ENCODE results near the gene PHKA2. TPM values are rescaled to one million over a fixed set of nuclear protein-coding genes. Genes with fewer than 3 reads are reported as not detected.

Gene PHKA2
- total and polyA plus RNA-seq, 2 donors (not counting 1 experiment from before 2014, with no cell fraction given): 7.9 to 8.3 TPM

DNA sequence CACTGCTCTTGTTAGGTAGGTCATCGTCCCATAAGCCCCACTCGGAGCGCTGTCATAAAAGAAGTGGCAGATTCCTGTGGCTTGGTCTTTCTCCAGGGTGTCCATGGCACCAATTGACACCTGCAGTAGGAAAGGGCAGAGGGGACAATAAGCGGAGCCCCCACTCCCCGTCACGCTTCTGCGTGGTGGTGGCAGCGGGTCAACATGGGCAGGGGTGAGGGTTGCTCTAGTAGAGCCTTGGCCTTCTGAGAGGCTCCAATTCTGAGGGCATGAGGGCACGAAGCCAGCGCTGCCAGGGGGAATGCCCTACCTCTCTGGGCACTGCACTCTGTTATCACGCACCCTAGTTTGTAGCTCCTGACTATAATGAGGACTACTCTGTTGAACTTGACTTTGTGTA is 90.4 kb downstream of the PHKA2 start:
- no peak overlapping the region for H3K9ac ChIP-seq (ENCODE audit: insufficient read depth, low read length)
- no peak for DNase-seq (ENCODE audit: low read depth in 2 of 2)
- TF ChIP-seq, protein P1, sequence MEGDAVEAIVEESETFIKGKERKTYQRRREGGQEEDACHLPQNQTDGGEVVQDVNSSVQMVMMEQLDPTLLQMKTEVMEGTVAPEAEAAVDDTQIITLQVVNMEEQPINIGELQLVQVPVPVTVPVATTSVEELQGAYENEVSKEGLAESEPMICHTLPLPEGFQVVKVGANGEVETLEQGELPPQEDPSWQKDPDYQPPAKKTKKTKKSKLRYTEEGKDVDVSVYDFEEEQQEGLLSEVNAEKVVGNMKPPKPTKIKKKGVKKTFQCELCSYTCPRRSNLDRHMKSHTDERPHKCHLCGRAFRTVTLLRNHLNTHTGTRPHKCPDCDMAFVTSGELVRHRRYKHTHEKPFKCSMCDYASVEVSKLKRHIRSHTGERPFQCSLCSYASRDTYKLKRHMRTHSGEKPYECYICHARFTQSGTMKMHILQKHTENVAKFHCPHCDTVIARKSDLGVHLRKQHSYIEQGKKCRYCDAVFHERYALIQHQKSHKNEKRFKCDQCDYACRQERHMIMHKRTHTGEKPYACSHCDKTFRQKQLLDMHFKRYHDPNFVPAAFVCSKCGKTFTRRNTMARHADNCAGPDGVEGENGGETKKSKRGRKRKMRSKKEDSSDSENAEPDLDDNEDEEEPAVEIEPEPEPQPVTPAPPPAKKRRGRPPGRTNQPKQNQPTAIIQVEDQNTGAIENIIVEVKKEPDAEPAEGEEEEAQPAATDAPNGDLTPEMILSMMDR (conservative IDR thresholded peaks at IDR 0.05 in 1 of 2, IDR thresholded peaks at IDR 0.05 in 1 of 2; ENCODE audit: low read depth in 1 of 2, low read length in 2 of 2): no peak
- no peak for TF ChIP-seq EZH2 (IDR thresholded peaks at IDR 0.05; ENCODE audit: low read length, missing control alignments)
- H3K4me2 ChIP-seq (ENCODE audit: extremely low read depth, insufficient read depth, low read length): no peak overlapping the region
- no peak overlapping the region for H3K27ac ChIP-seq (ENCODE audit: insufficient read depth, low read length)
- H3K36me3 ChIP-seq (ENCODE audit: control insufficient read depth, insufficient read depth, low read length): no peaks in the 10 kb centered on the region
- no peak overlapping the region for H2AFZ ChIP-seq (ENCODE audit: low read length)
- peaks cover 4% of the 10 kb centered on the region for H3K4me1 ChIP-seq (ENCODE audit: control insufficient read depth, extremely low read depth, insufficient read depth, low read length)
- no peaks in the 10 kb centered on the region for H4K20me1 ChIP-seq (ENCODE audit: control insufficient read depth, extremely low read depth, insufficient read depth, low read length)
- no peaks in the 10 kb centered on the region for H3K27me3 ChIP-seq (ENCODE audit: control insufficient read depth, insufficient read depth, low read length)
- no peaks in the 10 kb centered on the region for H3K79me2 ChIP-seq (ENCODE audit: control insufficient read depth, insufficient read depth, low read length)
- H3K4me3 ChIP-seq (replicated peaks in 1 of 4; ENCODE audit: control extremely low read depth in 1 of 4, insufficient read depth in 1 of 4, low read depth in 3 of 4, low read length in 4 of 4): no peak overlapping the region
- H3K9me3 ChIP-seq (ENCODE audit: control insufficient read depth, insufficient read depth, low read depth, low read length): no peaks in the 10 kb centered on the region

DNA sequence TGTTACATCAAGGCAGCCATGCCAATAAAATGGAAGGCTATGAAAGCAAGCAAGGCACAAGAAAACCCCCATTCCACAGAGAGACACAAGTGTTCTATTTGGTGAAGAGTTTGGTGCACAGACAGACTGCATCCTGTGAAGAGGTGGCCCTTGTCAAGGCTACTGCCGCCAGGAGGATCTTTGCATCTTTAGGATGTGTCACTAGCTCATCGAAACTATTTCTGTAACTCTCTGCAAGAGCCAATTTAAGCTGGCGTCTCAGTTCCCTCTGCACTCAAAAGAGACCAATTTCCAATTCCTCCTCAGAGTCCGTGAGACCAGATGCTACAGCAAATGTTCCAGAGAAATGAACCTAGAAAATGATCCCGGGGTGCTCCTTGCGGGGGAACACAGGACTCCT is 91.0 kb downstream of the PHKA2 start:
- Histone ChIP-seq H3K9ac (ENCODE audit: insufficient read depth, low read length) (no peak overlapping the region), H3K27ac (ENCODE audit: insufficient read depth, low read length) (no peak overlapping the region), H2AFZ (ENCODE audit: low read length) (no peak overlapping the region), H3K4me1 (ENCODE audit: control insufficient read depth, extremely low read depth, insufficient read depth, low read length) (peaks cover 4% of the 10 kb centered on the region), H3K36me3 (ENCODE audit: control insufficient read depth, insufficient read depth, low read length) (no peaks in the 10 kb centered on the region), H3K9me3 (ENCODE audit: control insufficient read depth, insufficient read depth, low read depth, low read length) (no peaks in the 10 kb centered on the region), H3K4me2 (ENCODE audit: extremely low read depth, insufficient read depth, low read length) (no peak overlapping the region), H3K4me3 (replicated peaks in 1 of 4; ENCODE audit: control extremely low read depth in 1 of 4, insufficient read depth in 1 of 4, low read depth in 3 of 4, low read length in 4 of 4) (no peak overlapping the region), H3K27me3 (ENCODE audit: control insufficient read depth, insufficient read depth, low read length) (no peaks in the 10 kb centered on the region), H4K20me1 (ENCODE audit: control insufficient read depth, extremely low read depth, insufficient read depth, low read length) (no peaks in the 10 kb centered on the region), H3K79me2 (ENCODE audit: control insufficient read depth, insufficient read depth, low read length) (no peaks in the 10 kb centered on the region)
- DNase-seq (ENCODE audit: low read depth in 2 of 2): no peak
- no peak for TF ChIP-seq EZH2 (IDR thresholded peaks at IDR 0.05; ENCODE audit: low read length, missing control alignments)
- TF ChIP-seq, protein P1 (conservative IDR thresholded peaks at IDR 0.05 in 1 of 2, IDR thresholded peaks at IDR 0.05 in 1 of 2; ENCODE audit: low read depth in 1 of 2, low read length in 2 of 2): no peak

DNA sequence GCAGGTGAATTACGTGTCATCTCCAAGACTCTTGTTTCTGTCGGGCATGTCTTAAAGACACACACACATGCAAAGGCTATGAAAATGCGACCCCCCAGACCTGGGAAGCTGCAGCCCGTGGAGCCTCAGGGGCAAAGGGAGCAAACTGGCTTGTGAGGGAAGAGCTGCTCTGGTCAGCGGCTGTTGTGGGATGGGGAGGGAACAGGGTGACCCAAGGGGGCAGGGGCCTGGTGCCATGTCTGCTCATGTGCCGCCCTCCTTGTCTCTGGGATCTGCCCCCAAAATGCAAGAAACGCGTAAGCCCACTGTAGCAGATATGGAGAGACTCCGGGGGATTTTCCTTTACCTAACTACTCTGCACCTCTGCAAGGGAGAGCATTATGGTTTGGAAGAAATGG is 92.4 kb downstream of the PHKA2 start:
- no peak for TF ChIP-seq EZH2 (IDR thresholded peaks at IDR 0.05; ENCODE audit: low read length, missing control alignments)
- TF ChIP-seq, protein P1 (conservative IDR thresholded peaks at IDR 0.05 in 1 of 2, IDR thresholded peaks at IDR 0.05 in 1 of 2; ENCODE audit: low read depth in 1 of 2, low read length in 2 of 2): no peak

More for the DNA sequence above, 92.4 kb downstream of the PHKA2 start:
- Histone ChIP-seq H3K36me3 (ENCODE audit: control insufficient read depth, insufficient read depth, low read length) (no peaks in the 10 kb centered on the region), H4K20me1 (ENCODE audit: control insufficient read depth, extremely low read depth, insufficient read depth, low read length) (no peaks in the 10 kb centered on the region), H3K4me2 (ENCODE audit: extremely low read depth, insufficient read depth, low read length) (no peak overlapping the region), H3K4me3 (replicated peaks in 1 of 4; ENCODE audit: control extremely low read depth in 1 of 4, insufficient read depth in 1 of 4, low read depth in 3 of 4, low read length in 4 of 4) (no peak overlapping the region), H3K79me2 (ENCODE audit: control insufficient read depth, insufficient read depth, low read length) (no peaks in the 10 kb centered on the region), H3K27ac (ENCODE audit: insufficient read depth, low read length) (no peak overlapping the region), H3K27me3 (ENCODE audit: control insufficient read depth, insufficient read depth, low read length) (no peaks in the 10 kb centered on the region), H3K9me3 (ENCODE audit: control insufficient read depth, insufficient read depth, low read depth, low read length) (no peaks in the 10 kb centered on the region), H3K9ac (ENCODE audit: insufficient read depth, low read length) (no peak overlapping the region), H3K4me1 (ENCODE audit: control insufficient read depth, extremely low read depth, insufficient read depth, low read length) (peaks cover 4% of the 10 kb centered on the region), H2AFZ (ENCODE audit: low read length) (no peak overlapping the region)
- DNase-seq (ENCODE audit: low read depth in 2 of 2): no peak

Measured in fibroblast of lung (primary cell).